ENCODE results near the gene VEZF1.

The VEZF1 gene

DNA sequence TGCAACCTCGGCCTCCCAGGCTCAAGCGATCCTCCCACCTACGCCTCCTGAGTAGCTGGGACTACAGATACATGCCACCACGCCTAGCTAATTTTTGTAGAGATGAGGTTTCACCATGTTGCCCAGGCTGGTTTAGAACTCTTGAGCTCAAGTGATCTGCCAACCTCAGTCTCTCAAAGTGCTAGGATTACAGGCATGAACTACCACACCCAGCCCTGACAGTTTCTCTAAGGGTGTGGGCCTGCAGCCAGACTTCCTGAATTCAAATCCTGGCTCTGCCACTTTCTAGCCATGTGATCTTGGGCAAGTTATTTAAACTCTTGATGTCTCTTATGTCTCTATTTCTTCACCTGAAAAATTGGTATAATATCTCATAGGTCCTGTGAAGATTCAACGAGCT is 38.4 kb downstream of the VEZF1 start:
- peak; percentile 29 for DNase-seq (ENCODE audit: low read depth)

DNA sequence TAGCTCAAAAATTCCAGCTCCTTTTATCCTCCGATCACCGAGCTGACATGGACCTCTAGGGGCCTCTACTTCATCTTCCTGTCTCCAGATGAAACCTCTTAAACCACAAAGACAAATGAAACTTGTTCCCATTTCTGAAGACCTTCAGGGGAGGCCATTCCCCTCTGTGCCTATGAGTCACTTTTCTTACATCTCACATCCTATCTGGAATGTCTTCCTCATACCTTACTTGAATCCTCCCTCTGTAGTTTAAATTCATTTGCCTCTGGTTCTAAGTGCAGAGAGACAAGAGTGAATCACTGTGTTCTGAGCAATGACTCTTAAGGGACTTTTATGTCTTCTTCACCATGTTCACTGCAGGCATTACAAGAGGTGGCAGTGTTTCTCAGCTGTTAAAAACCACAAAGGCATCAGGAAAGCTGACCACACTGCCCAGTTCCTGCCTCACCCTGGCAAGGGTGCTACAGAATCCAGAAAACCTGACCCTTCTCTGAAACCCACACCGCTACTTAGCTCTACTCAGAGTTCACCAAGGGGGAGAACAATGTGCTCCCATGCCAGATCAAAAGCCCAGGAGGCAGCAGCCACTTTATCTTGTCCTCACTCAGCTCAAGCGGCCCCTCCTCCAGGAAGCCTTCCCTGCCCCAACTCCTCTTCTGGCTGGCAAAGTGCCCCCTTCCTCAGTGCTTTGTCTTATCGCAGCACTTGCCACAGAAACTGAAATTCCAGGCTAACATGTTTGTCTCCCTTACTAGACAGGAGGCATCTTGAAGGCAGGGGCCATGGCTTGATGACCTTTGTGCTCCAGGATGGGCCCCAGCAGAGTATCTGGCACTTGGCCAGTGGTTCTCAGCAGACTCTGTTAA is 39.3 kb downstream of the VEZF1 start:
- DNase-seq (ENCODE audit: low read depth): peak; percentile 99

GRCh38 chr17:57948169-57948554 is 39.9 kb downstream of the VEZF1 start:
- no peak for DNase-seq (ENCODE audit: low read depth)

DNA sequence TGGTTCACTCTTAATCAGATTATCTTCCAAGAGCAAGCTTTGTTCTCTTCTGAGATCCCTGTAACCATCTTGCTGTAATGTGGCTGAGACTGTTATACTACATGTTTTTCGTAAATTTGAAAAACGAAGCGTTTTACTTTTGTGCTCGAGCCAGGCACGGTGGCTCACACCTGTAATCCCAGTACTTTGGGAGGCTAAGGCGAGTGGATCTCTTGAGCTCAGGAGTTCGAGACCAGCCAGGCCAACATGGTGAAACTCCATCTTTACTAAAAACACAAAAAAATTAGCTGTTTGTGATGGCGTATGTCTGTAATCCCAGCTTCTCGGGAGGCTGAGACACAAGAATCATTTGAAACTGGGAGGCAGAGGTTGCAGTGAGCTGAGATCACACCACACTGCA is 40.7 kb downstream of the VEZF1 start:
- DNase-seq (ENCODE audit: low read depth): no peak

GRCh38 chr17:57946798-57947358 is 41.2 kb downstream of the VEZF1 start:
- DNase-seq (ENCODE audit: low read depth): peak; percentile 84

- DNase-seq (ENCODE audit: low read depth): peak; percentile 55
Measured at GRCh38 chr17:57945996-57946797, 41.9 kb downstream of the VEZF1 start.

DNA sequence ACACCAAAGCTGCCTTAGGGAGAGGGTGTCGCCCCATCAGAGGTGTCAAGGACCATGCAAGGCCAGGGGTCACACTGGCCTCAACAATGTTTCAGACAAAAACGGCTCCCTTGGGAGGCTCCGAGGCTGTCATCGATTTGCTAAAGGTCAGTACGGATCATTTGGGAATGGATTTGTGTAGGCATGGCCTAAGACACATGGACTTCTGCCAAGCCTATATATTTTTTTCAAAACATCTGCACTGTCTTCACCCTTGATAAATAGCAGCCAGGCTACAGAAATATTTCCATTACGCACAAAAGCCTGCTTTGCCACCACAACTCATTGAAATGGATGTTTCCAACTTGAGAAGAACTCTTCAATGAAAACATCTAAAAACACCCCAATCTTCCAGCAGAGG is 43.1 kb downstream of the VEZF1 start:
- DNase-seq (ENCODE audit: low read depth): no peak

GRCh38 chr17:57943645-57944044 is 44.4 kb downstream of the VEZF1 start:
- no peak for DNase-seq (ENCODE audit: low read depth)

DNA sequence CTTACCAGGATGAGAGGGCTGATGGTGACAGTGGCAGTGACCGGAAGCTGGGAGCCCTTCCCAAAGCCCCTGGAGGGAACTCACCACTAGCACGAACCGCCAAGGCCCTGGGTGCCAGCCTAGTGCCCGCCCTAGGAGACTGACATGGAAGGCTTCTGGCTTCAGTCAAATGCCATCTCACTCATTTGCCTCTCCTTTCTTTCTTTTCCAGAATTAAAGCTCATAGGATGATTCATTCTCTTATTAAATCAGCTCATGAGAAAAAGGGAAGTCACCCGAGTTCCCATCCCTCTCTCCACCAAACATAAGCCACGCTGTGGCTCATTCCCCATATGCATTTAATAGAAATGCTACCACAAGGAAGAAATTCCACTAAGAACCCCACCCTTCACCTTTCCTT is 44.9 kb downstream of the VEZF1 start:
- peak; percentile 69 for DNase-seq (ENCODE audit: low read depth)

- DNase-seq (ENCODE audit: low read depth): no peak
Measured at GRCh38 chr17:57941384-57942370, 46.4 kb downstream of the VEZF1 start.

GRCh38 chr17:57940653-57941329 is 47.3 kb downstream of the VEZF1 start:
- DNase-seq (ENCODE audit: low read depth): no peak

GRCh38 chr17:57940231-57940630 is 47.8 kb downstream of the VEZF1 start:
- DNase-seq (ENCODE audit: low read depth): no peak

GRCh38 chr17:57939797-57940196 is 48.3 kb downstream of the VEZF1 start:
- DNase-seq (ENCODE audit: low read depth): no peak

DNA sequence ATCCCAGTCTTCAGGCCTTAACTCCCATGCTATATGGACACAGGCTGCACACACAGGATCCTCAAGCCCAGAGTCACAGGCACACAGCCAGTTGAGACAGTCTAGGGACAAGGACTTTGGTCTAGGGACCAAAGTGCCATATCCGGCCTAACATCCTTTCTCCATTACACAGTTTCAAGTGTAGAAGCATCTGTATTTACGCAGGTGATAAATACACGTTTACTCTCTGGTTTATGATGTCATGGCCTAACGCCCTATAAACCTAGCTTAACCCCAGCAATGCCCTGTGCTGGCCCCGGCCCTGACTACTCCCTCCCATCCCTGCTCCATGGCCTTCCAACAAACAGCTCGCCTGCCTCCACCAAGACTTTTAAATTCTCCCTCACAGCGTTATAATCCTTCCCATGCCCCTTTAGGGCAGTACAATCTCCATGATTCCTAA is 50.0 kb downstream of the VEZF1 start:
- no peak for DNase-seq (ENCODE audit: low read depth)

DNA sequence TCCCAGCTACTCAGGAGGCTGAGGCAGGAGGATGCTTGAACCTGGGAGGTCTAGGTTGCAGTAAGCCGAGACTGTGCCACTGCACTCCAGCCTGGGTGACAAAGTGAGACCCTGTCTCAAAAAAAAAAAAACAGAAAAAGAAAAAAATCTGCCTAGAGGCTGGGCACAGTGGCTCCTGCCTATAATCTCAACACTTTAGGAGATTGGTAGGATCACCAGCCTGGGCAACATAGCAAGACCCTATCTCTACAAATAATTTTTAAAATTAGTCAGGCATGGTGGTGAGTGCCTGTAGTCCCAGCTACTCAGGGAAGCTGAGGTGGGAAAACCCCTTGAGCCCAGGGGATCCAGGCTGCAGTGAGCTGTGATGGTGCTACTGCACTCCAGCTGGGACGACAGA is 50.6 kb downstream of the VEZF1 start:
- DNase-seq (ENCODE audit: low read depth): no peak

- DNase-seq (ENCODE audit: low read depth): peak; percentile 54
Measured at GRCh38 chr17:57935833-57936807, 51.9 kb downstream of the VEZF1 start.

- no peak for DNase-seq (ENCODE audit: low read depth)
Measured at GRCh38 chr17:57931488-57932137, 56.4 kb downstream of the VEZF1 start.

- no peak for DNase-seq (ENCODE audit: low read depth)
Measured at GRCh38 chr17:57930239-57930638, 57.8 kb downstream of the VEZF1 start.

- no peak for DNase-seq (ENCODE audit: low read depth)
Measured at GRCh38 chr17:57929386-57929785, 58.7 kb downstream of the VEZF1 start.

Data from ELR (cell line).